ENCODE measurements around the gene PIK3AP1. TPM values are rescaled to one million over a fixed set of nuclear protein-coding genes. Genes with fewer than 3 reads are reported as not detected.
"Not testable (repeated sequence)": the region's sequence is repeated elsewhere in the genome, so short reads cannot be mapped to it uniquely, and the experiment has no call there.

The PIK3AP1 gene
- total RNA-seq, 1 donor from 2014 or later: 7.6 TPM

DNA sequence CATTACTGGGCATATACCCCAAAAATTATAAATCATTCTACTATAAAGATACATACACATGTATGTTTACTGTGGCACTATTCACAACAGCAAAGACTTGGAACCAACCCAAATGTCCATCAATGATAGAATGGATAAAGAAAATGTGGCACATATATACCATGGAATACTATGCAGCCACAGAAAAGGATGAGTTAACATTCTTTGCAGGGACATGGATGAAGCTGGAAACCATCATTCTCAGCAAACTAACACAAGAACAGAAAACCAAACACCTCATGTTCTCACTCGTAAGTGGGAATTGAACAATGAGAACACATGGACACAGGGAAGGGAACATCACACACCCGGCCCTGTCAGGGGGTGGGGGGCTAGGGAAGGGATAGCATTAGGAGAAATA is 145.8 kb downstream of the PIK3AP1 start:
- DNase-seq (ENCODE audit: missing footprints); intact Hi-C loops (cut with DNase I); ATAC-seq: not testable (repeated sequence)

GRCh38 chr10:96573036-96573435 is 147.3 kb downstream of the PIK3AP1 start:
- intact Hi-C loops (cut with DNase I): no loop called here
- ATAC-seq (no peak), DNase-seq (ENCODE audit: missing footprints) (no peak)

DNA sequence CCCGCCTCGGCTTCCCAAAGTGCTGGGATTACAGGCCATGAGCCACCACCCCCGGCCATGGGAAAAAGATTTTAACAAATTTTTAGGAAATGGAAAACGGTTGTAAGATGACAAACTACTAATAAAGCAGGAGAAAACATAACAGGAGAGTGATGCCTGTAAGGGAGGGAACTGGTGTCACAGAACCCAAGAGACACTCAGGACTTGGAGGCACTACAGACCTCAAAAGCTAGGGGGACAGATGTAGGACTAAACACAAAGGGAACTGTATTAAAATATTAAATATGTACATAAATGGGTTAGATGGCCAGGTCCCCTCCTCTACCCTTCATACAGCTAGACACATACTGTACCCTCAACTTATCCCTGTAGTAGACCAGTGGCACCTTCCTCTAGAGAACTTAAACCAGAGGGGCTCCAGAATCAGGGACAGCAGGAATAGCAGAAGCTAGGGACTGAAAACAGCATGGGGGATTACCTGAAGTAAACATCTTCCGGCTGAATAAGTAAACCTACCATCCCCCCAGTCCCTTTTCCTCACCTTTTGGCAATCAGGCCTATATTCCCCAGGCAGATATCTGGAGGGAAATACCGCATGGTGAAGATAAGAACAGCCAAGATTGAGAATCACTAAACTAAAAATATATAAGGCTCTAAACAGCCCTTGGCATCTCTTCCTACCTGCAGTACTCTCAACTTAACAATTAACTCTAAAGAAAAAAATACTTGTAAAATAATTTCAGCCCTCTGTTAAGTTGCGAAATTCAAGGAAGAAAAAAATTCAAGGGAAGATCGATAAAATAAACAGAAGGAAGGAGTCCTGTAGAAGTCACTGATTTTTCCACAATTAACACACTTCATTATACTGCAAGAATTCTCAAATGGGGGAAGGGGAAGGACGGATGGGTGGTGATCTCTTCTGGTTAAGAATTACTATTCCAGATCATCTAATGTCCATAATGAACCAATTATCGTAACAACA is 149.0 kb downstream of the PIK3AP1 start:
- intact Hi-C loops (cut with DNase I): no loop called here
- ATAC-seq (no peak), DNase-seq (ENCODE audit: missing footprints) (no peak)

- intact Hi-C loops (cut with DNase I): no loop called here
- DNase-seq (ENCODE audit: missing footprints) (no peak), ATAC-seq (no peak)
Measured at GRCh38 chr10:96570511-96570910, 149.8 kb downstream of the PIK3AP1 start.

DNA sequence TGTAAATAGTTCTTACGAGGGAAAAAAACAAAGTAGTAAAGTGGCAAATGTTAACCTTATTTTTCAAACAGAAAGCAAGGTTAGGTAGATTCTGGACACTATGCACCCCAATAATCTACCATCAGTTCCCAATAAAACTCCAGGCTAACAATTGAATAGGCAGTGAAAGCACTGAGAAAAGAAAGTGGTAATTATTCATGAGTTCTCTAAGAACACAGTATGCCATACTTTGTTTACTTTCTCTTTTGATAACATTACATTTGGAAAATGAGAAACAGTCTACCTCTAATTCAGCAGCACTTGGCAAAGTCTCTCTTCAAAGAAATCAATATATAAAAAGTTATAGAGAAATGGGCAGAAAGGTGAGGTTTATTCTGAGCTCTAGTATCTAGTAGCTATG is 151.9 kb downstream of the PIK3AP1 start:
- ATAC-seq (no peak), DNase-seq (ENCODE audit: missing footprints) (no peak)
- intact Hi-C loops (cut with DNase I): no loop called here

DNA sequence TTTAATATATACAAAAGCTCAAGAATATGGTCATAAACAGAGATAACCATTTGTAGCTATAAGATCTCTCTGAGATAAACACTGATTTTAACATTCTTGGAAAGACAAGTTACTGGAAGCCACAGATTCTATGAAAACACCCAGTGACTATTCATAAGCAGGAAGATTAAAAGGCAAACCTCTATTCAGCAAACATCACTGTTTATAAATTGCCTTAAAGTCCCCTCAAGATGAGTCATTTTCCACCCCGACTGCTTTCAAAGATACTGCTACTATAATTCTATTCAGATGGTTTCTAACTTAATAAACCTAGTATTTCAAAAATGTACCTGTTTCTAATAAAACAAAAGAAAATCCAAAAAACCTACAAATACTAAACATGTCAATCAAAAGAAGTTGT is 154.5 kb downstream of the PIK3AP1 start:
- ATAC-seq: no peak
- intact Hi-C loops (cut with DNase I): no loop called here
- no peak for DNase-seq (ENCODE audit: missing footprints)

GRCh38 chr10:96560966-96561887 is 159.1 kb downstream of the PIK3AP1 start:
- ATAC-seq: no peak
- intact Hi-C loops (cut with DNase I): no loop called here
- no peak for DNase-seq (ENCODE audit: missing footprints)

GRCh38 chr10:96560489-96560888 is 159.8 kb downstream of the PIK3AP1 start:
- intact Hi-C loops (cut with DNase I): no loop called here
- no peak for DNase-seq (ENCODE audit: missing footprints)

DNA sequence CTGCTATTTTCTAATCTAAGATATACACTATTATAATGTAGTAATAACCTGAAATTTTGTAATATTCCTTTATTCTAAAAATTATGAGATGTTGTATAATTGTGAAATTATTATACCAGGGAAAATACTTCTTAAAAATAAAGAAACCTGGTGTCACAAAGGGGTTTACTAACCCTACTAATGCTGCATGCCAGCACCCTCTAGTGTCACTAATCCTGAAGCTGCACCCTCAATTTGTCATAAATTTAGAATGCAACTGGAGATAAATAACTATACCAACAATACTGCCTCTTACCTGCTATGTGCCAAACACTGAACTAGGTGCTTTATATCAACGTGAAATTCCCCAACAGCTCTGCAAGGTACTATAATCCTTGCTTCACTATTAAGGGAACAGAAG is 164.3 kb downstream of the PIK3AP1 start:
- intact Hi-C loops (cut with DNase I): loop anchor here (5.0 kb wide), 2 partner anchors 159 to 179 kb away; no protein-coding TSS in a partner anchor

More at GRCh38 chr10:96560489-96560888, 159.8 kb downstream of the PIK3AP1 start:
- no peak for ATAC-seq

GRCh38 chr10:96555330-96555729 is 165.0 kb downstream of the PIK3AP1 start:
- ATAC-seq: no peak
- intact Hi-C loops (cut with DNase I): loop anchor here (5.0 kb wide), 2 partner anchors 158 to 178 kb away; no protein-coding TSS in a partner anchor
- no peak for DNase-seq (ENCODE audit: missing footprints)

More for the DNA sequence above, 164.3 kb downstream of the PIK3AP1 start:
- ATAC-seq: no peak
- no peak for DNase-seq (ENCODE audit: missing footprints)

GRCh38 chr10:96548589-96548988 is 171.7 kb downstream of the PIK3AP1 start:
- DNase-seq (ENCODE audit: missing footprints) (peak; percentile 68), ATAC-seq (no peak)
- intact Hi-C loops (cut with DNase I): no loop called here

DNA sequence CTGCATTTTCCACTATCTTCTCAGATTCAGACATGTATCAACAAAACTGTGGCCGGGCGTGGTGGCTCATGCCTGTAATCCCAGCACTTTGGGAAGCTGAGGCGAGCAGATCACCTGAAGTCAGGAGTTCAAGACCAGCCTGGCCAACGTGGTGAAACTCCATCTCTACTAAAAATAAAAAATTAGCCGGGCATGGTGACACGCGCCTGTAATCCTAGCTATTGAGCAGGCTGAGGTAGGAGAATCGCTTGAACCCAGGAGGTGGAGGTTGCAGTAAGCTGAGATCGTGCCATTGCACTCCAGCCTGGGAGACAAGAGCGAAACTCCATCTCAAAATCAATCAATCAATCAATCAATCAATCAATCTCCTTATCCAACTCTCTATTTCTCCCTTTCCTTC is 174.8 kb downstream of the PIK3AP1 start:
- DNase-seq (ENCODE audit: missing footprints); ATAC-seq; intact Hi-C loops (cut with DNase I): not testable (repeated sequence)

Other genes with a start within 250 kb of the PIK3AP1 start
- 10.8 TPM for gene TLL2, start 206.6 kb downstream of the PIK3AP1 start, total RNA-seq
- 65.9 TPM for gene TM9SF3, start 133.5 kb downstream of the PIK3AP1 start, total RNA-seq
- gene LCOR, start 111.8 kb upstream of the PIK3AP1 start, total RNA-seq: 21.7 TPM

Measured in Right ventricle myocardium inferior (tissue), 1 donor.